ENCODE results near the gene KLHDC8A.

Gene KLHDC8A

GRCh38 chr1:205355075-205355453 lies 1.7 kb downstream of the KLHDC8A start:
- H3K4me1 ChIP-seq = peaks cover 27% of the 10 kb centered on the region
- H3K27me3 ChIP-seq = no peaks in the 10 kb centered on the region
- no peak for DNase-seq

DNA sequence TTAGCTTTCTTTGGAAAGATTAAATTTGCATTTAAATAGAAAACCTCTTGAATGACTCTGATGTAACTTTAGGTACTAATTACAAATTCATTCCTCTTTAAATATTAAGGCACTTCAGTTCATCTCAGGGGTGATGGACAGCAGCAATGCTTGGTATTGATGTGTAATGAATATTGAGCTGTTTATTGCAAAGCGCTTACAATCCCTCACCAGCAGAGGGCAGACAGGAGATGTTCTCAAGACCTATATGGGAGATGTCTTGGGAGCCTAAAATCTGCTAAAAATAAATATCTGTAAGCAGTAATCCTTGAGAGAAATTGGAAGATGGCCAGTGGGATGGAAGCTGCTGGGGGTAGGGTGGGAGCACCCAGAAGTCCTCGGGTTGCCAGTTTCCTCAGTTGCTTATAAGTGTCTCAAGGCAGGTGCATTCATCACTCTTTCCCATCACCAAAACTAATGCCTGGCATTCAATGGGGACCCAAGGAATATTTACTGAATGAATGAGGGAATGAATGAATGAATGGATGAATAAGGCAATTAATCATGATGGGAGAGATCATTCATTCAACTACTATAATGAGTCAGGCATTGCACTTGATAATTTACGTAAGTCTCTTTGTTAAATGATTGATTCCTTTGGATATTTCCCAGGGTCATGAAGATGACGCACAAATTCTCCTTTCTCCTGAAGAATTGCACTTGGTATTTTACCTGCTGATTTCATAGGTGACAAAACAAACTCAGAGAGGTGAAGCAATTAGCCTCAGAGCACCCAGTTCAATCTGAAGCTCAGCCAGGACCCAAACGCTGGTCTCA lies 2.3 kb downstream of the KLHDC8A start:
- H3K9me3 ChIP-seq = no peaks in the 10 kb centered on the region
- no peak overlapping the region for H3K4me3 ChIP-seq (ENCODE audit: low read depth, low read length)
- peak; percentile 70 for DNase-seq
- H3K36me3 ChIP-seq = no peaks in the 10 kb centered on the region
- TF ChIP-seq CTCF (IDR thresholded peaks at IDR 0.05; ENCODE audit: low read depth, low read length) = peak; percentile 92
- peaks cover 26% of the 10 kb centered on the region for H3K4me1 ChIP-seq
- H3K27me3 ChIP-seq = no peaks in the 10 kb centered on the region

More at GRCh38 chr1:205355075-205355453, 1.7 kb downstream of the KLHDC8A start:
- H3K36me3 ChIP-seq = no peaks in the 10 kb centered on the region
- no peaks in the 10 kb centered on the region for H3K9me3 ChIP-seq
- TF ChIP-seq CTCF (IDR thresholded peaks at IDR 0.05; ENCODE audit: low read depth, low read length) = no peak
- no peak overlapping the region for H3K4me3 ChIP-seq (ENCODE audit: low read depth, low read length)

- Histone ChIP-seq H3K4me1 (peaks cover 32% of the 10 kb centered on the region), H3K9me3 (no peaks in the 10 kb centered on the region), H3K4me3 (ENCODE audit: low read depth, low read length) (no peak overlapping the region), H3K36me3 (no peaks in the 10 kb centered on the region), H3K27me3 (no peaks in the 10 kb centered on the region)
- DNase-seq = no peak
- no peak for TF ChIP-seq CTCF (IDR thresholded peaks at IDR 0.05; ENCODE audit: low read depth, low read length)
Measured at GRCh38 chr1:205353612-205354011, 3.1 kb downstream of the KLHDC8A start.

- DNase-seq = no peak
- no peak for TF ChIP-seq CTCF (IDR thresholded peaks at IDR 0.05; ENCODE audit: low read depth, low read length)
- Histone ChIP-seq H3K9me3 (no peaks in the 10 kb centered on the region), H3K4me3 (ENCODE audit: low read depth, low read length) (no peak overlapping the region), H3K36me3 (no peaks in the 10 kb centered on the region), H3K4me1 (peaks cover 36% of the 10 kb centered on the region), H3K27me3 (no peaks in the 10 kb centered on the region)
Measured at GRCh38 chr1:205353191-205353590, 3.5 kb downstream of the KLHDC8A start.

- Histone ChIP-seq H3K27me3 (no peaks in the 10 kb centered on the region), H3K4me3 (ENCODE audit: low read depth, low read length) (no peak overlapping the region), H3K4me1 (peaks cover 37% of the 10 kb centered on the region), H3K36me3 (no peaks in the 10 kb centered on the region), H3K9me3 (no peaks in the 10 kb centered on the region)
- DNase-seq = peak; percentile 99
- peak; percentile 44 for TF ChIP-seq CTCF (IDR thresholded peaks at IDR 0.05; ENCODE audit: low read depth, low read length)
Measured at GRCh38 chr1:205351984-205352713, 4.6 kb downstream of the KLHDC8A start.

- no peak for TF ChIP-seq CTCF (IDR thresholded peaks at IDR 0.05; ENCODE audit: low read depth, low read length)
- Histone ChIP-seq H3K9me3 (no peaks in the 10 kb centered on the region), H3K4me3 (ENCODE audit: low read depth, low read length) (no peak overlapping the region), H3K27me3 (no peaks in the 10 kb centered on the region), H3K36me3 (no peaks in the 10 kb centered on the region), H3K4me1 (peaks cover 40% of the 10 kb centered on the region)
- no peak for DNase-seq
Measured at GRCh38 chr1:205350691-205351141, 6.0 kb downstream of the KLHDC8A start.
